Measurements from ENCODE around the gene MGST3.
"Not testable (repeated sequence)": the region's sequence is repeated elsewhere in the genome, so short reads cannot be mapped to it uniquely, and the experiment has no call there.

MGST3 gene

GRCh38 chr1:165701922-165702321 lies 70.9 kb downstream of the MGST3 start:
- not testable (repeated sequence) for DNase-seq

GRCh38 chr1:165703648-165704047 lies 72.6 kb downstream of the MGST3 start:
- DNase-seq: no peak

Measured in NCI-H524 (cell line).